ENCODE results near the gene CD151. TPM values are rescaled to one million over a fixed set of nuclear protein-coding genes. Genes with fewer than 3 reads are reported as not detected.

CD151 gene
- 453 and 470 TPM in 2 replicates for total RNA-seq

DNA sequence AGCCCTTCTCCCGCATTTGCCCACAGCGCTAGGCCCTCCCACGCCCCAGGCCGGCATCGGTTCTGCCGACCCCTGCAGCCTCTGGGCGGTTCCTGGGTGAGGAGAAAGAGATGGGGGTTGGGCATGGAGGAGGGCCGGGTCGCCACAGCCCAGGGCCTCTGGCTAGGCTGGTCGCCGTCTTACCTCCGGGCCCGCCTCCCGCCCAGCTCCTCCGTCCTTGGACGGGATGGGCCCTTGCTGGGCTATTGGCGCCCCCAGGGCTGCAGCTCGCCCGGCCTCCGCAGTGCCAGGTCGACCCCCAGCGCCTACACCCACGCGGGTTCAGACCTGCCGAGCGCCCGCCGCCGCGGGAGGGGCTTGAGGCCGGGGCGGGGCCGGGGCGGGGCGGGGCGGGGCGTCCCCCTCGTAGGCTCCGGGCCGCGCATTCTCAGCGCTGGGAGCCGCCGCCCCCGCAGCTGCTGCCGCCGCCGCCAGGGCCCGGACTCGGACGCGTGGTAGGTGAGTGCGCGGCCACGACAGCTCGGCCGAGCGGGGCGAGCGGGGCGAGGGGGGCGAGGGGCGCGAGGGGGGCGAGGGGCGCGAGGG, at the start of gene CD151:
Gene CD151 (plus strand): TSS at position 424 of the 585 bp plus-strand sequence. CDS start 3,118 bp downstream, outside the sequence.

DNA sequence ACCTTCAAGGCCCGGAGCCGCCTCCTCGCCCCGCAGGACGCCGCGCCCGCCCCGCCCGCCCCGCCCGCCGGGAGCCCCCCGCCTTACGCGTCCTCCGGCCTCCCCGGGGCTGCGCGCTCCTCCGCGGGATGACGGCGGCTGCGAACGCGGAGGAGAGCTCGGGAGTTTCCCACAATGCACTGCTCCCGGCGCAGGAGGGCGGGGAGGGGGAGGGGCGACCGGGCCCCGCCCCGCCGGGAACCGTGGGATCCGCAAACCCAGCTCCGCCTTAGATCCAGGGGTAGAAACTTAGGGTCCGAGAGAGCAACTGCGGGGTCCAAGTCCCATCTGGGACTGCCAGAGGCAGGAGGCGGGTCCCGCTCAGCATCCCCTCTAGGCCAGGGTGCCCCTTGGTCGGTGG, 42.8 kb upstream of the CD151 start, which contains the start of gene CEND1:
Gene CEND1 (minus strand): TSS at position 148 of the 400 bp plus-strand sequence. CDS start 1,514 bp downstream, outside the sequence.

DNA sequence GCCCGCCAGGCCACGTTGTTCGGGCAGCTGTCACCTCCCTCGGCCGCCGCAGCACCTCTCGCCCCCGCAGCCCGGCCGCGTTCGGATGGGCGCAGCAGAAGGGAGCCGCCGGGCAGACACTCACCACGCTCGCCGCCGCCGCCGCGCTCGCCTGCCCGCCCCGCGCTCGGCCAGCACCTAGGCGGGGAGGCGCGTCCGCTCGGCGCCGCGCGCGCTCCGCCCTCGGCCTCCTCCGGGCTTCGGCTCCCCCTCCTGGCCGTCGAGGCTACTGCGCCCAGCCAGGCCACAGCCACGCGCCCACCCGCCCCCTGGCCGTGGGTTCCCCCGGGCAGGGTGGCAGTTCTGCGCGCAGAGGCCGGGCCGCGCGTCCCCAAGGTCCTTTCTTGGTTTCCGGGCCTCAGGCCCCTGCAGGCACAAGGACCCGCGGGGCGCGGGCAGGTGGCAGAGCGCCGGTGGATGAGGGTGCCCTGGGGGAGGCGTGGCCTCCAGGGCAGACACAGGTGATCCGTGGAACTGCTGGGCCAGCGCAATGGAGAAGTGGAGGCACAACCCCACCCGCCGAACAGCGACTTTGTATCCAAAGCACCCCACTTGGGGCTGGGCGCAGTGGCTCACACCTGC, 34.5 kb upstream of the CD151 start, which contains the start of gene SLC25A22:
Gene SLC25A22 (minus strand): TSS at position 189 of the 621 bp plus-strand sequence. CDS start 3,275 bp downstream, outside the sequence.

GRCh38 chr11:809287-810039, 23.3 kb upstream of the CD151 start, which contains the start of gene RPLP2:
Gene RPLP2 (plus strand): TSS chr11:809967. CDS start chr11:810235, 268 bp downstream.

DNA sequence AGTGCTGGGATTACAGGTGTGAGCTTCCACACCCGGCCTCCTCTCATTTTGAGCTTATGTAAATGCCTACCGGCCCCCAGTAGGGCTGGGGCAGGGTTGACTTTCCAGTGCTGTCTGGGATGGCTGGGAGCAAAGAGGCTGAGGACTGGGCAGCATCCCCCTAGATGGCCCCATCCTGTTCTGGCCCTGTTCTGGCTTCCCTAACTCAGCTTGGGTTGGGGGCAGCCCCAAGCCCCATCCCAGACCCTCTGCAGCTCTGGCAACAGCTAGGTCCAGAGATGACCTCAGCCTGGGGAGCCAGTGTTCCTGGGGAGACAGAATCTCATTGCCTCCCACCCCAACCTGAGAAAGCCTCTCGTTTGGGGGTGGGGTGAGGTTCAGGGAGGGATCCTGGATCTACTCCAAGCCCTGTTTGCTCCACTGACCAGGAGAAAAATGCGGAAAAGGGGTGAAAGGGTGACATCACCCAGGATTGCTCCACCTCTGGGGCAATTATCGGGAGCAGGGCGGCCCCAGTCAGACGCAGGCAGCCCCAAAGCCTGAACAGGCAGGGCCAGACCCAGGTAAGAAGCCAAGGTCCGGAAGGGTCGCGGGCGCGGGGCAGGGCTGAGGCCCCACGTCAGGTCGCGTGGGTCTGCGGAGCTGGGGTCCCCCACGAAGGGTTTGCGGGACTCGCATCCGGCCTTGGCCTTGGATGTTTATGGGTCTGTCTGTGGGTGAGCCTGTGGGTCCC, 14.2 kb upstream of the CD151 start, which contains the start of gene PNPLA2:
Gene PNPLA2 (plus strand): TSS at position 519 of the 733 bp plus-strand sequence. CDS start 805 bp downstream, outside the sequence.

DNA sequence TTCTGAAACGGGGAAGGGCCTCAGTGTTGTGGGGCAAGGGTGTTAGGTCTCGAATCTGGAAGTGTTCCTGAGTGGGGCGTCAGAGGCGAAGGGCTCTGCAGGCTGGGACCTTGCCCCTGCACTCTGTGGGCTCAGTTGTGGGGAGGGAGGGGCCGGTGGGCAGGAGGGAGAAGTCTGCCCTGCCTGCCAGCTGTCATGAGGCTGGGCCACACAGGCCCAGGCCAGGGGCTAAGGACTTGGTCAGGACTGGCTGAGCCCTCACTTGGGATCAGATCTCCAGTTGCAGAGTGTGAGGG, 4.9 kb upstream of the CD151 start, which contains the start of gene CRACR2B:
Gene CRACR2B (plus strand): TSS at position 23 of the 296 bp plus-strand sequence. CDS start 689 bp downstream, outside the sequence.

GRCh38 chr11:842370-843002, 9.7 kb downstream of the CD151 start, which contains the start of the genes POLR2L and TSPAN4:
Gene POLR2L (minus strand): TSS chr11:842529. CDS start chr11:842508, 21 bp downstream.
Gene TSPAN4 (plus strand): TSS chr11:842852. CDS start chr11:850305, 7,453 bp downstream.

Small RNA genes lying within 50 kb of the gene (small RNA-seq; reads per million reads assigned to genes)
- not detected for gene SNORA52

Other genes starting within 250 kb of the CD151 start
- 11.2 and 14.0 TPM in 2 replicates for gene IRF7, start 217.0 kb upstream of the CD151 start, total RNA-seq
- gene CDHR5, start 208.0 kb upstream of the CD151 start, total RNA-seq, result not detected in 2 replicates
- not detected in 2 replicates for gene SCT, start 205.8 kb upstream of the CD151 start, total RNA-seq
- gene DRD4, start 195.7 kb upstream of the CD151 start, total RNA-seq, result not detected in 2 replicates
- gene DEAF1, start 137.7 kb upstream of the CD151 start, total RNA-seq, result 59.0 and 85.3 TPM in 2 replicates
- gene TMEM80, start 137.1 kb upstream of the CD151 start, total RNA-seq, result 8.9 and 11.8 TPM in 2 replicates
- gene EPS8L2, start 126.7 kb upstream of the CD151 start, total RNA-seq, result 2.5 and 3.9 TPM in 2 replicates
- 155 and 170 TPM in 2 replicates for gene TALDO1, start 85.5 kb upstream of the CD151 start, total RNA-seq
- 61.2 and 65.3 TPM in 2 replicates for gene GATD1, start 55.5 kb upstream of the CD151 start, total RNA-seq
- under 0.01 and 0.10 TPM in 2 replicates for gene CEND1, start 42.9 kb upstream of the CD151 start, total RNA-seq
- gene SLC25A22, start 34.7 kb upstream of the CD151 start, total RNA-seq, result 13.7 and 15.6 TPM in 2 replicates
- 12.8 and 14.0 TPM in 2 replicates for gene PIDD1, start 27.7 kb upstream of the CD151 start, total RNA-seq
- gene RPLP2, start 23.0 kb upstream of the CD151 start, total RNA-seq, result 227 and 292 TPM in 2 replicates
- gene PNPLA2, start 14.0 kb upstream of the CD151 start, total RNA-seq, result 43.3 and 59.4 TPM in 2 replicates
- 9.2 and 12.7 TPM in 2 replicates for gene CRACR2B, start 5.0 kb upstream of the CD151 start, total RNA-seq
- gene POLR2L, start 9.6 kb downstream of the CD151 start, total RNA-seq, result 77.9 and 79.4 TPM in 2 replicates
- gene TSPAN4, start 9.9 kb downstream of the CD151 start, total RNA-seq, result 108 and 137 TPM in 2 replicates
- gene CHID1, start 77.9 kb downstream of the CD151 start, total RNA-seq, result 34.8 and 45.4 TPM in 2 replicates
- 94.0 and 104 TPM in 2 replicates for gene AP2A2, start 92.9 kb downstream of the CD151 start, total RNA-seq
- not detected in 2 replicates for gene MUC6, start 203.8 kb downstream of the CD151 start, total RNA-seq
- not detected in 2 replicates for gene MUC2, start 241.9 kb downstream of the CD151 start, total RNA-seq

All from vein endothelial cell (primary cell).